Measurements from ENCODE around the gene PTPRG. TPM values are rescaled to one million over a fixed set of nuclear protein-coding genes. Genes with fewer than 3 reads are reported as not detected.

Gene PTPRG
- total RNA-seq, 1 experiment from 2014 or later = 69.3 TPM

DNA sequence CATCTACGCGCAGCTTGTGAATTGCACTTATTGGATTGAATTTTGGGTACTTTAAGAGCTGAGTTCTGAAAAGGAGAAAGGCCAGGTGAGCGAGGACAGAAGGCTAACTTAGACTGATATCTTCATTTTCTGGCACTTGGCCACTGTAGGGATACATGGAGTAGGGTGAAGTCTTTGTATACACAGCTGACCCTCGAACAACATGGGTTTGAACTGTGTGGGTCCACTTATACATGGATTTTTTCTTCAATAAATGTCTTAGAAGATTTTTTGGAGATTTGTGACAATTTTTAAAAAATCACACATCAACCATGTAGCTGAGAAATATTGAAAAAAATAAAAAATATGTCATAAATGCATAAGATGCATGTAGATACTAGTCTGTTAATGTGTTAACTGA is 18.3 kb downstream of the PTPRG start:
- Histone ChIP-seq H4K5ac (ENCODE audit: insufficient read length, low read depth, low read length) (no peak overlapping the region), H3K18ac (ENCODE audit: insufficient read length, low read depth, low read length) (no peak overlapping the region), H4K8ac (replicated peaks; ENCODE audit: insufficient read length, low read depth, low read length) (no peak overlapping the region), H3K79me2 (ENCODE audit: insufficient read depth, low read length) (peaks cover 87% of the 10 kb centered on the region), H3K4me2 (ENCODE audit: insufficient read depth, insufficient read length, low read length) (no peak overlapping the region), H3K4ac (ENCODE audit: low read depth, low read length) (no peak overlapping the region), H3K79me1 (ENCODE audit: insufficient read depth, low read depth, low read length, poor library complexity, severe bottlenecking) (peaks cover 7% of the 10 kb centered on the region), H4K20me1 (ENCODE audit: control insufficient read depth, insufficient read depth, insufficient read length) (no peaks in the 10 kb centered on the region), H3K23me2 (ENCODE audit: insufficient read length, low read depth, low read length, poor library complexity, severe bottlenecking) (no peaks in the 10 kb centered on the region), H3K23ac (ENCODE audit: insufficient read length, low read depth, low read length) (no peak overlapping the region), H3K56ac (ENCODE audit: insufficient read length, low read depth, low read length) (no peak overlapping the region), H4K91ac (ENCODE audit: insufficient read length, low read depth, low read length) (no peak overlapping the region), H3K9me3 (ENCODE audit: control insufficient read depth, low read depth, low read length) (no peaks in the 10 kb centered on the region), H3K4me1 (ENCODE audit: insufficient read depth, low read length) (peaks cover 15% of the 10 kb centered on the region), H3K14ac (ENCODE audit: insufficient read depth, low read length) (no peak overlapping the region), H2BK5ac (ENCODE audit: insufficient read length, low read length) (no peak overlapping the region), H2AK5ac (ENCODE audit: insufficient read length, low read length) (no peak overlapping the region), H2BK120ac (ENCODE audit: low read depth, low read length, poor library complexity, severe bottlenecking) (no peak overlapping the region), H3K27me3 (ENCODE audit: insufficient read depth, low read length) (no peaks in the 10 kb centered on the region), H2BK20ac (ENCODE audit: low read depth, low read length, poor library complexity, severe bottlenecking) (no peak overlapping the region), H2AFZ (ENCODE audit: low read length) (no peak overlapping the region), H3T11ph (ENCODE audit: low read length) (no peak overlapping the region), H3K9ac (ENCODE audit: extremely low read depth, insufficient read length, low read length) (no peak overlapping the region), H3K27ac (ENCODE audit: insufficient read length, low read depth, low read length) (no peak overlapping the region), H2BK15ac (ENCODE audit: low read depth, low read length) (no peak overlapping the region), H2BK12ac (ENCODE audit: insufficient read length, low read depth, low read length) (no peak overlapping the region)
- peak overlapping the region in 1 of 3 experiments; percentile 6; a peak in 2 of 7 replicates for H3K27ac Mint-ChIP-seq
- H3K4me3 Mint-ChIP-seq = no peak overlapping the region
- H3K9me3 Mint-ChIP-seq = no peaks in the 10 kb centered on the region
- peaks cover 55 to 64% of the 10 kb centered on the region in 2 experiments for H3K4me1 Mint-ChIP-seq
- WGBS (ENCODE audit: extremely low coverage, insufficient read length, low lambda C conversion rate) = no CpG with 5 or more reads among the region's 4 CpGs
- no peak for TF ChIP-seq CTCF (conservative IDR thresholded peaks at IDR 0.05)
- no peaks in the 10 kb centered on the region for H3K27me3 Mint-ChIP-seq (ENCODE audit: low read depth)
- peaks cover 9 to 15% (median 10%) of the 10 kb centered on the region in 3 experiments; a peak in 6 of 7 replicates for H3K36me3 Mint-ChIP-seq (ENCODE audit: insufficient read depth in 1 of 3, low read depth in 3 of 3)
- no peak for DNase-seq
